LNCAP (cell line): ENCODE measurements around the gene CD24.

Experiments
- TF ChIP-seq, protein P1 (sequence below): fragments of 450-650 bp; IDR thresholded peaks from 2 replicates; pipeline ENCODE4 v1.5.1; 2017; ENCODE audit warnings: mild to moderate bottlenecking

The CD24 gene

GRCh38 chr6:106964099-106964498, 10.4 kb downstream of the CD24 start:
- TF ChIP-seq, protein P1, sequence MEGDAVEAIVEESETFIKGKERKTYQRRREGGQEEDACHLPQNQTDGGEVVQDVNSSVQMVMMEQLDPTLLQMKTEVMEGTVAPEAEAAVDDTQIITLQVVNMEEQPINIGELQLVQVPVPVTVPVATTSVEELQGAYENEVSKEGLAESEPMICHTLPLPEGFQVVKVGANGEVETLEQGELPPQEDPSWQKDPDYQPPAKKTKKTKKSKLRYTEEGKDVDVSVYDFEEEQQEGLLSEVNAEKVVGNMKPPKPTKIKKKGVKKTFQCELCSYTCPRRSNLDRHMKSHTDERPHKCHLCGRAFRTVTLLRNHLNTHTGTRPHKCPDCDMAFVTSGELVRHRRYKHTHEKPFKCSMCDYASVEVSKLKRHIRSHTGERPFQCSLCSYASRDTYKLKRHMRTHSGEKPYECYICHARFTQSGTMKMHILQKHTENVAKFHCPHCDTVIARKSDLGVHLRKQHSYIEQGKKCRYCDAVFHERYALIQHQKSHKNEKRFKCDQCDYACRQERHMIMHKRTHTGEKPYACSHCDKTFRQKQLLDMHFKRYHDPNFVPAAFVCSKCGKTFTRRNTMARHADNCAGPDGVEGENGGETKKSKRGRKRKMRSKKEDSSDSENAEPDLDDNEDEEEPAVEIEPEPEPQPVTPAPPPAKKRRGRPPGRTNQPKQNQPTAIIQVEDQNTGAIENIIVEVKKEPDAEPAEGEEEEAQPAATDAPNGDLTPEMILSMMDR = no peak

GRCh38 chr6:106963544-106963943, 11.0 kb downstream of the CD24 start:
- TF ChIP-seq, protein P1 = no peak

GRCh38 chr6:106961801-106962200, 12.7 kb downstream of the CD24 start:
- TF ChIP-seq, protein P1 = no peak

DNA sequence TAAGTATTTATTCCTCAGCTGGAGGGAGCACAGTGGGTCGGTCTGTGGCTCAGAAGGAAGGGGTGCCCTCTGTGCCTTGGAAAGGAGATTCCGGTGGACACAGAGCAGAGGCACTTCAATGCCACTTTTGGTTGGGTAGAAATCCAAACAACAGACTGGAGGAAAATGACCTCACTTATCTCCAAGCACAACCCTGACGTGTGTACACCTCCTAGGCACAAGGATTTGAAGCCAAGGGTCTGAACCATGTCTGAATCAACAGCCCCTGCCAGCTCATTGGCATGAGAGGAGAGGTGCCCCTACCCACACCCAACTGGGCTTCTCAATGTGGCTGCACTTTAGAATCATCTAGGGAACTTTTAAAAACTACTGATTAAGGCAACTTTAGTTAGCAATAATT, 13.4 kb downstream of the CD24 start:
- TF ChIP-seq, protein P1 = no peak

DNA sequence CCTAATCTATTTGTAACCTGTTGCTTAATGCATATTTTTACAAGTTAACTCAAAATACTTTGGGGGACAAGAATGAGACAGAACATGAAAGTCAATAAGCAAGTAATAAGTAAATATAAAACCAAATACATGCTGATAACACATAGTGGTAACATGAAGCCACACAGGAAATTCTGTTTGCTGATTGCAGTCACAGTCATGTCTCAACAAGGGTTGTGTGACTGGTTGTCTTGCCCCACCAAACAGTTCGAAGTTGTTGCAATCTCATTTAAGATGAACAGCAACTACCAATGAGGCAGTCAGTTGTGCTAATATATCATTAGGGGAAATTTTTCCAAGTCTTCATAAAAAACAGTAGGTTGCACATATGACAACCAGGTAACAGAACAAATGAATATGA, 14.5 kb downstream of the CD24 start:
- TF ChIP-seq, protein P1 = no peak

- TF ChIP-seq, protein P1 = no peak
These were observed 34.7 kb downstream of the CD24 start for GRCh38 chr6:106939848-106940247.

DNA sequence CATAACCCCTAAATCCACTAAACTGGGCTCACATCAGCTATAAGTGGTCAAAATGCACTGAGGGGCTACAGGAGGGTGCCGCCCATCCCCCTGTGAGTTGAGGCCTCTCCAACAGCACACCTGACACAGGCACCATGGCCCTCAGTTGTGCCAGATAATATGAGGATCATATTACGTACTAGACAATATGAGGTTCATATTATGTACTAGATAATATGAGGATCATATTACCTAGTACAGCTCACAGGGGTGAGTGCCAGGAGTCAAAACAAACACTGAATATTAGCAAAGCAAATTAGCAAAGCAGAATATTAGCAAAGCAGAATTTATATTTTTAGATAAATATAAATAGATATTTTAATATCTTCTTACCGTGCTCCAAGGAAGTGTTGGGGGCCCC, 35.3 kb downstream of the CD24 start:
- TF ChIP-seq, protein P1 = no peak

DNA sequence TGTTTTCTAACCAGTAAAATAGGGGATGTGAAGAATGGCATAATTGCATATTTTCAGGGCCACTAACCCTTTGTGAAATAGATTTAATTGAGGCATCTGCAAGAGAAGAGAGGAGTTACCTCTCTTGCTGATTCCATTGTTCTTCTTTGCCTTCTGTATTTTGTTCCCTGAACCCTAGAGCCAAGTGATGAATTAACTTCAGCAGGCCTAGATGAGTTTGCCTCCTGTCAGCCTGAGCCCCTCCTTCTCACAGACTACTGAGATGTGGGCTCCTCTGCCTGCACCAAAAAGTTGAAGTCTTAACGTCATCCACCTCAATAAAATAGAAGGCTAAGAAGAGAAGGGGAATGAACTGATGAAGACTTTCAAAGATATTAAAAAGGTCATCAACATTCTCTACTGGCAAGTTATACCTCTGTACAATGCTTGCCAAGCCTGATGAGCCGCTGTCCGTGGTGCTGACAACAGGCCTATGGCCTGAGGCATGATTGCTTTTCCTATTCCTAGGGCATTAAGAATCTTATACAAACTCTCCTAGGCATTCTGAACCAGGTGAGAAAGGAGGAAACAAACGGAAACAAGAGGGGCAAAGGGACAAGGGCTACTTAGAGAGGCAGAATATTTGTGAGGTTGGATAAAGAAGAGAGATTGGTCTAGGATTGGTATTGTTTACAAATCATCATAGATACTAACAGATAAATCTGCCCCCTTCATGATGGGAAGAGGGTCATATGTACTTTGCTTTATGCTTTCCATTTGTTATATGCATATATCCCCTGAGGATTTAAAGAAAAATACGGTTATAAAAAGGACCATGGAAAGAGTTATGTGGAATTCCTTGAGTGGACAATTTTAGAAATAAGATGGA, 46.8 kb downstream of the CD24 start:
- TF ChIP-seq, protein P1 = no peak
